Stomach (tissue), 4 donors: ENCODE measurements around the gene CTXN2.

ENCODE experiments used
- EP300 ChIP-seq: sonication (generic); formaldehyde crosslinking; IDR thresholded peaks from one replicate; pipeline ENCODE4 v1.6.1; 2017; ENCODE audit warnings: antibody characterized with exemption
- POLR2AphosphoS5 ChIP-seq, 3 donors: sonication (generic); formaldehyde crosslinking; IDR thresholded peaks; one replicate each; pipeline ENCODE4 v1.6.1; 2016; ENCODE audit warnings: antibody characterized with exemption in 3 of 3
- TF ChIP-seq, protein P1 (sequence below), 7 experiments: fragments of 450-650 bp in 4 of 7; fragments of 200-600 bp in 3 of 7; sonication (generic) in 3 of 7; IDR thresholded peaks; one replicate each; pipeline ENCODE4 v1.5.1; 2016 to 2019; ENCODE audit warnings: antibody characterized with exemption in 7 of 7, control low read depth in 2 of 7, mild to moderate bottlenecking in 1 of 7

- TF ChIP-seq EP300 = no peak
- TF ChIP-seq, protein P1, sequence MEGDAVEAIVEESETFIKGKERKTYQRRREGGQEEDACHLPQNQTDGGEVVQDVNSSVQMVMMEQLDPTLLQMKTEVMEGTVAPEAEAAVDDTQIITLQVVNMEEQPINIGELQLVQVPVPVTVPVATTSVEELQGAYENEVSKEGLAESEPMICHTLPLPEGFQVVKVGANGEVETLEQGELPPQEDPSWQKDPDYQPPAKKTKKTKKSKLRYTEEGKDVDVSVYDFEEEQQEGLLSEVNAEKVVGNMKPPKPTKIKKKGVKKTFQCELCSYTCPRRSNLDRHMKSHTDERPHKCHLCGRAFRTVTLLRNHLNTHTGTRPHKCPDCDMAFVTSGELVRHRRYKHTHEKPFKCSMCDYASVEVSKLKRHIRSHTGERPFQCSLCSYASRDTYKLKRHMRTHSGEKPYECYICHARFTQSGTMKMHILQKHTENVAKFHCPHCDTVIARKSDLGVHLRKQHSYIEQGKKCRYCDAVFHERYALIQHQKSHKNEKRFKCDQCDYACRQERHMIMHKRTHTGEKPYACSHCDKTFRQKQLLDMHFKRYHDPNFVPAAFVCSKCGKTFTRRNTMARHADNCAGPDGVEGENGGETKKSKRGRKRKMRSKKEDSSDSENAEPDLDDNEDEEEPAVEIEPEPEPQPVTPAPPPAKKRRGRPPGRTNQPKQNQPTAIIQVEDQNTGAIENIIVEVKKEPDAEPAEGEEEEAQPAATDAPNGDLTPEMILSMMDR (IDR thresholded peaks at IDR 0.05) = no peak
- no peak for TF ChIP-seq POLR2AphosphoS5 (IDR thresholded peaks at IDR 0.05)
Observed at GRCh38 chr15:48186271-48186670, 5.2 kb upstream of the CTXN2 start.
